Ovary (tissue), 9 donors: Measurements from ENCODE around the gene CALY. TPM values are rescaled to one million over a fixed set of nuclear protein-coding genes. Genes with fewer than 3 reads are reported as not detected.

Experiments
- DNase-seq, 5 donors: peaks; one replicate each; pipeline ENCODE4 v3.0.0-alpha.2; 2019 to 2020
- H3K27ac ChIP-seq, 2 donors: fragments of 200-600 bp; one replicate each; pipeline versions ENCODE4 v1.5.1 to v1.8.0; 2019 to 2022
- H3K27me3 ChIP-seq: fragments of 200-600 bp; one replicate; pipeline ENCODE4 v1.8.0; 2022
- H3K36me3 ChIP-seq: fragments of 200-600 bp; sonication (generic); one replicate; pipeline ENCODE4 v1.5.1; 2019
- H3K4me1 ChIP-seq: one replicate; pipeline ENCODE4 v1.8.1; 2013; ENCODE audit warnings: mild to moderate bottlenecking, moderate library complexity; ENCODE audit not compliant: insufficient read depth
- H3K4me3 ChIP-seq: fragments of 200-600 bp; sonication (generic); one replicate; pipeline ENCODE4 v1.5.1; 2017
- H3K9me3 ChIP-seq, 2 donors: fragments of 200-600 bp in 1 of 2; sonication (generic) in 1 of 2; one replicate each; pipeline versions ENCODE4 v1.5.1 to v1.8.1; 2013 to 2019; ENCODE audit warnings: mild to moderate bottlenecking in 1 of 2, moderate library complexity in 1 of 2
- CTCF ChIP-seq, 3 donors: fragments of 450-650 bp in 2 of 3; fragments of 200-600 bp in 1 of 3; IDR thresholded peaks; one replicate each; pipeline versions ENCODE4 v1.5.1 to v1.8.0; 2016 to 2022; ENCODE audit warnings: antibody characterized with exemption in 3 of 3, mild to moderate bottlenecking in 1 of 3
- EP300 ChIP-seq: sonication (generic); formaldehyde crosslinking; IDR thresholded peaks from one replicate; pipeline ENCODE4 v1.6.1; 2017; ENCODE audit warnings: antibody characterized with exemption
- POLR2A ChIP-seq: fragments of 450-650 bp; IDR thresholded peaks from one replicate; pipeline ENCODE4 v1.6.1; 2017; ENCODE audit warnings: antibody characterized with exemption, mild to moderate bottlenecking, moderate library complexity
- WGBS, 3 donors: extraction: QIAGEN DNeasy Blood & Tissue Kit in 1 of 3; methylation state at CpG; one replicate each; pipeline versions ENCODE4 v1.1.5 to v1.1.7; 2013 to 2017; 5-methylcytosine and 5-hydroxymethylcytosine counted together
- intact Hi-C, 4 donors: fragments of 100-400 bp; cut with DNase I; formaldehyde crosslinking; loops; one replicate each; pipeline versions ENCODE4 v1.11.0 to v1.15.1; 2022 to 2023
- polyA plus RNA-seq, 2 donors: library from polyadenylated mRNA; stranded (reverse); fragments of 200-250 nt in 1 of 2; fragments of 350-450 nt in 1 of 2; fragmentation: Illumina TruSeq in 1 of 2; extraction: RNeasy Lipid Tissue Mini Kit (QIAGEN cat#74804) in 1 of 2; gene quantifications; one replicate each; pipeline ENCODE4 v1.2.3, GENCODE V29; 2013 to 2014
- total RNA-seq, 7 donors: library from RNA; depleted of rRNA in 2 of 7; stranded (reverse); fragments of >200 nt in 2 of 7; fragmentation: NEBNext Ultra II Directional in 3 of 7; extraction: Animal tissue kit (Norgen Biotek cat#: 25700) in 3 of 7; gene quantifications; one replicate each; pipeline versions ENCODE4 v1.1.0 to v1.2.4, GENCODE V29; 2016 to 2023
- donor health status: DM: no; HTN: no; CAD: no; lungs with moderate emphysema.
- donor health status: DM: no; HTN: no; CAD: no.
- donor health status: Bipolar disorder and iron deficiency.
- donor health status: DM: yes; HTN: yes; CAD: no.
- donor health status: DM: no; HTN: no; CAD: no.
- donor health status: DM: yes; HTN: yes; CAD: no.

The CALY gene
- total and polyA plus RNA-seq, 9 donors, result 0.69 TPM; not detected in 8

- Histone ChIP-seq H3K9me3 (no peaks in the 10 kb centered on the region), H3K4me1 (peaks cover 7% of the 10 kb centered on the region), H3K27ac (no peak overlapping the region), H3K4me3 (no peak overlapping the region), H3K27me3 (peaks cover 26% of the 10 kb centered on the region), H3K36me3 (no peaks in the 10 kb centered on the region)
- intact Hi-C loops, result no loop called here
- DNase-seq, result peak in 1 of 5 donors; percentile 28
- 35 to 46% (median 45%) methylated on average over 12 of the region's 12 CpGs for WGBS, 3 donors
- no peak for TF ChIP-seq CTCF (IDR thresholded peaks at IDR 0.05)
- no peak for TF ChIP-seq POLR2A
- no peak for TF ChIP-seq EP300
These were observed 8.9 kb downstream of the CALY start for GRCh38 chr10:133327651-133328357.

GRCh38 chr10:133326745-133327650, 9.7 kb downstream of the CALY start:
- Histone ChIP-seq H3K9me3 (no peaks in the 10 kb centered on the region), H3K36me3 (no peaks in the 10 kb centered on the region), H3K4me3 (no peak overlapping the region), H3K27ac (no peak overlapping the region), H3K4me1 (peaks cover 7% of the 10 kb centered on the region), H3K27me3 (peaks cover 26% of the 10 kb centered on the region)
- DNase-seq, result no peak
- 24 to 35% (median 25%) methylated on average over 24 to 28 of the region's 28 CpGs for WGBS, 3 donors
- intact Hi-C loops, result no loop called here
- TF ChIP-seq EP300 (no peak), POLR2A (no peak), CTCF (IDR thresholded peaks at IDR 0.05) (no peak)

GRCh38 chr10:133326223-133326551, 10.5 kb downstream of the CALY start:
- Histone ChIP-seq H3K27ac (no peak overlapping the region), H3K4me3 (no peak overlapping the region), H3K27me3 (peaks cover 26% of the 10 kb centered on the region), H3K36me3 (no peaks in the 10 kb centered on the region), H3K4me1 (peaks cover 7% of the 10 kb centered on the region), H3K9me3 (no peaks in the 10 kb centered on the region)
- TF ChIP-seq CTCF (IDR thresholded peaks at IDR 0.05) (no peak), EP300 (no peak), POLR2A (no peak)
- intact Hi-C loops, result no loop called here
- 21 to 32% (median 28%) methylated on average over 9 of the region's 9 CpGs for WGBS, 3 donors
- no peak for DNase-seq

GRCh38 chr10:133325440-133326222, 11.1 kb downstream of the CALY start:
- DNase-seq, result no peak

More at GRCh38 chr10:133325440-133326222, 11.1 kb downstream of the CALY start:
- no peak for TF ChIP-seq POLR2A
- TF ChIP-seq CTCF (IDR thresholded peaks at IDR 0.05), result no peak
- TF ChIP-seq EP300, result no peak
- Histone ChIP-seq H3K27ac (no peak overlapping the region), H3K9me3 (no peaks in the 10 kb centered on the region), H3K4me3 (peak overlapping the region; percentile 24), H3K27me3 (peaks cover 26% of the 10 kb centered on the region), H3K4me1 (peaks cover 7% of the 10 kb centered on the region), H3K36me3 (no peaks in the 10 kb centered on the region)
- 0 to 1% (median 1%) methylated on average over 67 to 91 of the region's 91 CpGs for WGBS, 3 donors
- intact Hi-C loops, result no loop called here
